Gastroesophageal sphincter (tissue), 3 donors: ENCODE results near the gene TPCN1.

Experiments
- EP300 ChIP-seq: sonication (generic); formaldehyde crosslinking; IDR thresholded peaks from one replicate; pipeline ENCODE4 v1.6.1; 2017; ENCODE audit warnings: antibody characterized with exemption, mild to moderate bottlenecking
- POLR2A ChIP-seq, 2 donors: fragments of 450-650 bp; IDR thresholded peaks; one replicate each; pipeline ENCODE4 v1.6.1; 2017; ENCODE audit warnings: antibody characterized with exemption in 2 of 2, mild to moderate bottlenecking in 2 of 2, moderate library complexity in 1 of 2
- POLR2AphosphoS5 ChIP-seq: sonication (generic); formaldehyde crosslinking; IDR thresholded peaks from one replicate; pipeline ENCODE4 v1.6.1; 2017; ENCODE audit warnings: antibody characterized with exemption
- TF ChIP-seq, protein P1 (sequence below), 4 experiments: fragments of 200-600 bp in 2 of 4; fragments of 450-650 bp in 2 of 4; sonication (generic) in 1 of 4; IDR thresholded peaks; one replicate each; pipeline ENCODE4 v1.5.1; 2017 to 2019; ENCODE audit warnings: antibody characterized with exemption in 4 of 4, mild to moderate bottlenecking in 2 of 4, moderate library complexity in 2 of 4

DNA sequence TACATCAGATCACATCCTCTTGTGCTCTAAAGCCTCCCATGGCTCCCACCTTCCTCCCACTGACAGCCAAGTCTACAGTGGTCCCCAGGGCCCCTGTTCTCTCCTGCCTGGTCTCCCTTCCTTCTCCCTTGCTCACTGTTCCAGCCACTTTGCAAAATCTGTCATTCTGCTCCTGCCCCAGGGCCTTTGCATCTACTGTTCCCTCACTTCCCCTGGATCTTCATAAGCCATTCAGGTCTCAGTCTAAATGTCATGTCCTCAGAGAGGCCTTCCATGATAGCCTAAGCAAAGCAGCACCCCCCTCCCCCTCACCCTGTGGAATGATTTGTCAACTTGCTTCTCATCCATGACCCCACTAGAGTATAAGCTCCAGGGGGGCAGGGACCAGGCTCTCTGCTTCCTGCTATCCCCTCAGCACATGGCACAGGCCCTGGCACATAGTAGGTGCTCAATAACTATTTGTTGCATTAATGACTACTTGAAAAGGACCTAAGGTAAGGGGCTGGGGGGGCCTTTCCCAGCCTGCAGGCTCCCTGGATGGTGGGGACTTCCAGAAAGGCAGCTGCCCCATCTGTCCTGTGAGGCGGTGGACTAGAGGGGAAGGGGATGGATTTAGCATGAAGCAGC is 108.6 kb downstream of the TPCN1 start:
- TF ChIP-seq POLR2AphosphoS5 (no peak), EP300 (no peak), POLR2A (IDR thresholded peaks at IDR 0.05) (no peak)
- TF ChIP-seq, protein P1, sequence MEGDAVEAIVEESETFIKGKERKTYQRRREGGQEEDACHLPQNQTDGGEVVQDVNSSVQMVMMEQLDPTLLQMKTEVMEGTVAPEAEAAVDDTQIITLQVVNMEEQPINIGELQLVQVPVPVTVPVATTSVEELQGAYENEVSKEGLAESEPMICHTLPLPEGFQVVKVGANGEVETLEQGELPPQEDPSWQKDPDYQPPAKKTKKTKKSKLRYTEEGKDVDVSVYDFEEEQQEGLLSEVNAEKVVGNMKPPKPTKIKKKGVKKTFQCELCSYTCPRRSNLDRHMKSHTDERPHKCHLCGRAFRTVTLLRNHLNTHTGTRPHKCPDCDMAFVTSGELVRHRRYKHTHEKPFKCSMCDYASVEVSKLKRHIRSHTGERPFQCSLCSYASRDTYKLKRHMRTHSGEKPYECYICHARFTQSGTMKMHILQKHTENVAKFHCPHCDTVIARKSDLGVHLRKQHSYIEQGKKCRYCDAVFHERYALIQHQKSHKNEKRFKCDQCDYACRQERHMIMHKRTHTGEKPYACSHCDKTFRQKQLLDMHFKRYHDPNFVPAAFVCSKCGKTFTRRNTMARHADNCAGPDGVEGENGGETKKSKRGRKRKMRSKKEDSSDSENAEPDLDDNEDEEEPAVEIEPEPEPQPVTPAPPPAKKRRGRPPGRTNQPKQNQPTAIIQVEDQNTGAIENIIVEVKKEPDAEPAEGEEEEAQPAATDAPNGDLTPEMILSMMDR (IDR thresholded peaks at IDR 0.05), result no peak
